GM15510 (cell line): ENCODE measurements around the gene PRDM4.

ENCODE experiments used
- POLR2A ChIP-seq: IDR thresholded peaks from 3 replicates; pipeline ENCODE4 v1.6.1; 2011; ENCODE audit warnings: borderline replicate concordance; ENCODE audit not compliant: insufficient read length; ENCODE audit errors: extremely low read depth

PRDM4 gene

GRCh38 chr12:107778383-107779025 lies 17.6 kb upstream of the PRDM4 start:
- TF ChIP-seq POLR2A: no peak

GRCh38 chr12:107776171-107776570 lies 15.2 kb upstream of the PRDM4 start:
- no peak for TF ChIP-seq POLR2A

- TF ChIP-seq POLR2A: no peak
These were observed 14.3 kb upstream of the PRDM4 start for GRCh38 chr12:107775093-107775721.

- TF ChIP-seq POLR2A: no peak
These were observed 13.6 kb upstream of the PRDM4 start, which contains the start of gene ASCL4 for GRCh38 chr12:107774349-107775029. ASCL4 (plus strand) TSS chr12:107774704; CDS start chr12:107775219, 515 bp downstream.

GRCh38 chr12:107767466-107767865 lies 6.5 kb upstream of the PRDM4 start:
- no peak for TF ChIP-seq POLR2A

GRCh38 chr12:107765316-107765715 lies 4.4 kb upstream of the PRDM4 start:
- no peak for TF ChIP-seq POLR2A

- TF ChIP-seq POLR2A: no peak
These were observed 3.7 kb upstream of the PRDM4 start for GRCh38 chr12:107764626-107765025.

- TF ChIP-seq POLR2A: no peak
These were observed 1.9 kb upstream of the PRDM4 start for GRCh38 chr12:107762874-107763273.

GRCh38 chr12:107761502-107761904 lies 566 bp upstream of the PRDM4 start:
- TF ChIP-seq POLR2A: no peak

- no peak for TF ChIP-seq POLR2A
These were observed 629 bp downstream of the PRDM4 start for GRCh38 chr12:107760207-107760808.

GRCh38 chr12:107759410-107759809 lies 1.5 kb downstream of the PRDM4 start:
- TF ChIP-seq POLR2A: no peak

- no peak for TF ChIP-seq POLR2A
These were observed 11.9 kb downstream of the PRDM4 start for GRCh38 chr12:107749083-107749482.

GRCh38 chr12:107748472-107748871 lies 12.5 kb downstream of the PRDM4 start:
- TF ChIP-seq POLR2A: no peak

- no peak for TF ChIP-seq POLR2A
These were observed 24.0 kb downstream of the PRDM4 start for GRCh38 chr12:107736914-107737313.

GRCh38 chr12:107735763-107736162 lies 25.2 kb downstream of the PRDM4 start:
- no peak for TF ChIP-seq POLR2A
